ENCODE measurements around the gene GJB5.
"Not testable (repeated sequence)": the region's sequence is repeated elsewhere in the genome, so short reads cannot be mapped to it uniquely, and the experiment has no call there.

Gene GJB5

DNA sequence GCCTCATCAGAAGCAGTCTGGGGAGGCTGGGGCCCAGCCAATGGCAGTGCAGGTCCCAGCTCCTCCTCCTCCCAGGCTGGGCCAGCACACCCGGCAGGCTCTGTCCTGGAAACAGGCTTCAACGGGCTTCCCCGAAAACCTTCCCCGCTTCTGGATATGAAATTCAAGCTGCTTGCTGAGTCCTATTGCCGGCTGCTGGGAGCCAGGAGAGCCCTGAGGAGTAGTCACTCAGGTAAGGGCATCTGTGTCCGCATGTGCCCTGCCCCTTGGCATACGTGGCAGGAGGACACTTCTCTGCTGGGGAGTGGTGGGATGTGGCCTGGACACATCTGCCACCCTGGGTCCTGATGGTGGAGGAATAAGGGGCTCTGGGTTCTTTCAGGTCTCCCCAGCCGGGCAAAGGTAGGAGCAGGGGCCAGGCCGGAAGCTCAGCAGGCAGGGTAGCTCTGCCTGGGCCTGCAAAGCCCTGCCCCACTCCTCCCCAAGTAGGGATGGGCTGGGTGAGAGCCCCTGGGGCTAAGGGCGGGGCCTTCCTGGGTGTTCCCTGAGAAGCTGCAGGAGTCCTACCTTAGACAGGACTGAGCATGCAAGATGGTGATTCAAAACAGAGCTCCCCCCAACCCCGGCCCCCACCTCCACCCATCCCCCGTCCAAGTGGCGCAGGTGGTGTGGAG, at the start of gene GJB5:
GJB5 (plus strand) TSS at position 84 of the 674 bp plus-strand sequence. CDS start 2,284 bp downstream, outside the sequence.
- DNase-seq = no peak

DNA sequence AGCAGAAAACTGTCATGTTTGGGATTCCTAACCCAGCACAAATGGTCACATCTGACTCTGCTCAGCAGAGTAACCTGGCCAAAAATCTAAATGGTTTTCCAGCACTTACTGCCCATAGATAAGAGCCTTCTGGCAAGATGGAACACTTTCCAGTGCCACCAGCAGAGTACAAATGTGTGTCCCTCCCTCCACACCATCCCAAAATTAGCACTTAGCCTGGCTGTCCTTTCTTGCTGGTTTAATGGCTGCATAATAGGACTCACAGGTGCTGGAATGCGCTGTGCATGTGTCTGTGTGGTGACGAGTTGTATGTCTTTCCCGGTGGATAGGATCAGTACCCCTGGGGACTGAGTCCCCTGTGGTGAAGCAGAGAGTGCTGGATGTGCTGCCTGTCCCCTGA, 49.8 kb upstream of the GJB5 start:
- DNase-seq = no peak

DNA sequence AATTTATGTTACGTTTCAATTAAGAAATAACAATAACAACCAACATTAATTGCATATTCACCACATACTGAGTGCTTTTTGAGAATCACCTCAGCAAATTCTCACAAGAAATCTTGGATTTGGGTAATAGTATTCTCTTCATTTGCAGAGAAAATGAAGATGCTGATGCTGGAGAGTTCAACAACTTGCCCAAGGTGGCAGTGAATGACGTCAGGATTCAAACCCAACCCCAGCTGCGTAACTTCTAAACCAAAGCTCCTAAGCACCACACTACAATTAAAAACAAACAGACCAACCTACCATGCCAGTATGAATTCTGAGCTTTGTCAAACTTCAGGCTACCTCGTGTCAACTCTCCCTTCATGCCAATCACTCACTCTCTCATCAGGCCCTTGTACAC, 46.7 kb upstream of the GJB5 start:
- no peak for DNase-seq

DNA sequence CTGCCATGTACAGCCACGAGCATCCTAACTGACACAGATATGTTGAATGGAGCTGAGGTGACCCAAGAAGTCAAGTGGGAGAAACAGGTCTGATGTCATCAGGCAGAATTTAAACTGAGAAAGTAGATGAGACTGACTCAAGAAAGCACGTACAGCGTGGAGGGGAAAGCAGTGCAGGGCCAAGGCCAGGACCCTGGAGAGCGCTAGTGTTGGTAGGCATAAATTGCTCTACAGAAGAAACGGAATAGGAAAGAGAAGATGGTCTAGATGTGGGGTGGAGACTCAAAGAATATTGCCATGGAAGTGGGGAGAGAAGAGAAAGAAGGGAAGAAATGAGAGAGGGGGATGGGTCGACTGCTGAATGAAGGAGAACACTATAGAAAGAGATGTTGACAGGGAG, 45.3 kb upstream of the GJB5 start:
- DNase-seq = no peak

DNA sequence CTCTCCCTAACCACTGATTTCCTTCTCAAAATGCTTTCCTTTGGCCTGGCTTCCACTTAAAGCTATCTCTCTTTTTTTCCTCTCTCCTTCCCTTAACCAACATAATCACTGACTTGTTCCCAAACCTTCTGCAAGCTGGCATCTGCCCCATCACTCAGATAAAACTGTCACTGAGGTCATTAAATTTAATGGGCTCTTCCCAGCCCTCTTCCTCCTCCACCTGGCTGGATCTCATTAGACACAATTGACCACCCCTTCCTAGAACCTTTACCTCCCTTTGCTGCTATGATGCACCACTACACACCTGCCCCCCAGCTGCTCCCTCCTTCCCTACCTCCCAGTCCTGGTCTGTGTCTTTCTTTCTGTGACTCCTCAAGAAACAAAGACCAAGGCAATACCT, 44.0 kb upstream of the GJB5 start:
- DNase-seq = no peak

- no peak for DNase-seq
Measured at GRCh38 chr1:34711485-34711884, 43.4 kb upstream of the GJB5 start.

DNA sequence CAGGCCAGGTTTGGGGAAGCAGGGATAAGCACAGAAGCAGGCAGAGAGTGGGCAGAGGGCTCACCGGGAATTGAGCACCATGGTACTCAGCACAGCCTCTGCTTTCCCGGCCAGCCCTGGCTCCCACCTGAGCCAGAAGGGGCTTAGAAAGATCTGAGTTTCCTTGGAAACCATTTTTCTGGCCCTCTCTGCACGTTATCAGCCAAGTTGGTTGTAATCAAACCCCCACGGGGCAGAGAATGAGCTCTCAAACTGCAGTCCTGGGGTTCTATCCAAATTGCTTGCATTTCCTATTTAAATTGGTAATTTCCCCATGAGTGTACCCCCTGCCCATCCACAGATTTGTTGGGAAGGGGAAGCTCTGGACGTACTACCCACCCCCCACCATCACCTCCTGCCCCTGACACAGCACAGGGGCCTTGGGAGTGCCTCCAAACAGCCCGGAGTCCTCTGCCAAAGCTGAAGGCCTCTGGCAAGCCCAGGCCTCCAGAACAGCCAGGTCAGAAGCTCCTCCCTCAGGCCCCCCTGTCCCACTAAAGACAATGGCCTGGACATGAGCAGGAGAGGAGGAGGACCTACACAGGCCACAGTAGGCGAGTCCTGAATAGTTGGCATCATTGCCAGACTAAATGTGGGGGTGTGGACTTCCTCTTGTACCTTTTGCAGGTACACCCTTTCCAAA, 42.7 kb upstream of the GJB5 start:
- no peak for DNase-seq

DNA sequence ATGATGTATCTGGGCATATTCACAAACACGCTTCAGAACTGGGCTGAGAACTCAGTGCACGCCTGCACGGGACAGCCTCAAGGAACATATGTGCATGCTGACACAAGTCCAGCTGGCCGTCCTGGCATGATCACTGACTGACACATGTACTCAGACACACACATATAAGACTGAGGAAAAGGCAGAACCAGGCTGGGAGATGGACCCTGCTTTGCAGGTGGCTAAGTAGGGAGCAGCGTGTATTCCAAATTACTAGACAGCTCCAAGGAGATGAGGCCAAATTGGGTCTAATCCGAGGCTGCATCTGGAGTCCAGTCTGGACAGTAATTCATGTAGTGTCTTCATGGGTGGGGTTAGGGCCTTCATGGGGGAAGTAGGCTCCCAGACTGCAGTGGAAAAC, 41.4 kb upstream of the GJB5 start:
- no peak for DNase-seq

GRCh38 chr1:34714386-34714785, 40.5 kb upstream of the GJB5 start:
- DNase-seq = no peak

- DNase-seq = no peak
Measured at GRCh38 chr1:34715139-34715538, 39.7 kb upstream of the GJB5 start.

GRCh38 chr1:34721241-34721640, 33.6 kb upstream of the GJB5 start:
- DNase-seq = no peak

DNA sequence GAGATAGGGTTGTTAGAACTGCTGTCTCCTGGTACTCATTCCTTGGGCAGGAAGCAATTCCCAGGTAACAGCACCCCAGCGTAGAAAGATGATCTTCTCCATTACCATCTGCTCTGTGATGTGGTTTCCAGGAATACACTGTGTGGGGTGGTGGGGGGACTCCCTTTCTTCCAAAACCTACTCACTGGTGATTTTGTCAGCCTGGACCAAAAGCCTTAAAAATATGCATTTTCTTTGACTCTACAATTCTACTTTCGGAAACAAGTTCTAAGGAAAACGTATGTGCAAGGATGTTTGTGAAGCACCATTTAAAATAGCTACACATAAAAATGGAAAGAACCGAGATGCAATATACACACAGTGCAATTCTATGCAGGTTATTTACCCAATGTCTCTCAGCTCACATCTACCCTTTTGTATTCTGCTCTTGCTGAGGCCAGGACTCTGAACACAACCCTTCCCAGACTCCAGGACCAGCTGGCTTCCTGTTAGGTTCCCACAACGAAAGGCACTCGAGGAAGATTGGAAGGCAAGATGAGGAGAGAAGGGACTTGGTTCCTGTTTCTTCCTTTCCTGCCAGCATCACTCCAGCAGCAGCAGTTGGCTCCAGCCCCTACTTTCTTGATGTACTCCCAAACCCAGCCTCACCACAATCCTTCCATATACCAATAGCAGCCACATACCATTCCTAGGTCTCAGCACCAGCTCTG, 33.0 kb upstream of the GJB5 start:
- no peak for DNase-seq

- no peak for DNase-seq
Measured at GRCh38 chr1:34726861-34727260, 28.0 kb upstream of the GJB5 start.

GRCh38 chr1:34730485-34730884, 24.4 kb upstream of the GJB5 start:
- DNase-seq = no peak

DNA sequence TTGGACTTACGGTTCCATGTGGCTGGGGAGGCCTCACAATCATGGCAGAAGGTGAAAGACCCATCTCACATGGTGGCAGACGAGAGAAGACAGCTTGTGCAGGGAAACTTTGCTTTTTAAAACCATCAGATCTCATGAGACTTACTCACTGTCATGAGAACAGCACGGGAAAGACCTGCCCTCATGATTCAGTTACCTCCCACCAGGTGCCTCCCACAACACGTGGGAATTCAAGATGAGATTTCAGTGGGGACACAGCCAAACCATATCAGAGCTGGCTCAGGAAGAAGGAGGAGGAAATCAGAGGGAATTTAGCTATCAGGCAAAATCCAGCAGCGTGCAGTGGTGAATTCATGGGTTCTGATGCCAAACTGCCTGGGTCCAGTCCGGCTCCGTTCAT, 22.0 kb upstream of the GJB5 start:
- not testable (repeated sequence) for DNase-seq

DNA sequence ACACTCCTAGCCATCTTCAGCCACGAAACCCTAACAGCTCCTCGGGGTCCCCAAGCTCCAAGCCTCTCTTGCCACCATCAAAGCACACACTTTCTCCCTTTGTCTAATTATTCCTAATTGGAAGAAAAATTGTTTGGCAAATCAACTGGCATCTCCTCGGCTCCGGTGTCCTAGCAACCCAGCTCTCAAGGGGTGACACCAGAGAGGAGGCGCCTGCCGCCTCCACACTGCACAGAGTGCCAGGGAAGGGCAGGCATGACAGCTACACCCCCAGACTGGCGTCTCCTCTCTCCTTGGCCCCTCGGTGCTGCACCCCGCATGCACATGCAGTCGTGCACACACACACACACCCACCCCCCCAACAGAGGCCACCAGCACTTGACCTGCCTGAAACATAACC, 18.2 kb upstream of the GJB5 start:
- peak; percentile 38 for DNase-seq

GRCh38 chr1:34737236-34737635, 17.6 kb upstream of the GJB5 start:
- DNase-seq = not testable (repeated sequence)

DNA sequence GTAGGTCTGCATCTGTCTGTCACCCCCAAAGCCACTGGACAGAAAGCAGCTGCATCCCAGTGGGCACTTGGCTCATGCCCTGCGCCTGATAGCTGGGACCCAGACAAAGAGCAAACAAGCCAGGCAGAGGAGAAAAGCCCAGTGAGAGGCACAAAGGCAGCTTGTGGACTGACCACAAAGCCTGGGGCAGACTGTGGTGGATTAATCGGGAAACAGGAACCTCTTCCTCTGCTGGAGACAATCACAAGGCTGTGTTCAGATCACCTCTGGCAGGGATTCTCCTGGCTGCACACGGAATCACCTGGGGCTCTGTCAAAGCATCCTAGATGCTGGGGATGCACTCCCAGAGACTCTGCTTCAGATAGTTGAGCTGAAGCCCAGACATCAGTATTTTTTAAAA, 15.2 kb upstream of the GJB5 start:
- DNase-seq = no peak

- peak; percentile 37 for DNase-seq
Measured at GRCh38 chr1:34740161-34740868, 14.5 kb upstream of the GJB5 start.

- DNase-seq = peak; percentile 41
Measured at GRCh38 chr1:34742667-34743270, 12.1 kb upstream of the GJB5 start.

GRCh38 chr1:34743775-34744174, 11.1 kb upstream of the GJB5 start:
- no peak for DNase-seq

DNA sequence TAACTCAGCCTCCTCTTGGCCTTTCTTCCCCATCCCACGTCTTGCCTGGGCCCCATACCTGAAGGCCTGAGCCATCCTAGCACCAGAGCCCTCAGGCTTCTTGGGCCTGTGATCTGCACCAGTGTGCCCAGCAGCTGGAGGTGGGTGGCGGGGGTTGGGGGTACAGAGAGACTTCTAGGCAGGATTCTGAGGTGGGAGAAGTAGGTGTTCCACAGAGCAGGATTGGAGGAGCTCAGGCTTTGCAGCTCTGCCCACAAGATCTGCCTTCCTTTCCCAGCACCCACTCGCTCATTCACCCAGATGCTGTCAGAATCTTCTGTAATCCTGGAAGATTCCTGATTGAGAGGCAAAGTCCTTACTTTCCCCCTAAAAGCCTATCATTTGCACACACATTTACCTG, 10.0 kb upstream of the GJB5 start:
- no peak for DNase-seq

GRCh38 chr1:34745666-34746065, 9.2 kb upstream of the GJB5 start:
- DNase-seq = no peak

Measured in DMS79 (cell line).